Mucosa of descending colon (tissue), 3 donors: ENCODE data around the gene MFSD6. TPM values are rescaled to one million over a fixed set of nuclear protein-coding genes. Genes with fewer than 3 reads are reported as not detected.

Experiments
- ATAC-seq: fragments of 200-7000 bp; cut with Tn5 transposase; one replicate; pipeline ENCODE4 v1.9.1; 2020; ENCODE audit warnings: mild to moderate bottlenecking, moderate library complexity
- DNase-seq, 3 donors: peaks; one replicate each; pipeline ENCODE4 v3.0.0-alpha.2; 2020
- H3K36me3 ChIP-seq: fragments of 200-600 bp; one replicate; pipeline ENCODE4 v1.8.0; 2021; ENCODE audit warnings: low read depth, mild to moderate bottlenecking
- H3K4me1 ChIP-seq: fragments of 200-600 bp; one replicate; pipeline ENCODE4 v1.8.0; 2021; ENCODE audit warnings: low read depth, mild to moderate bottlenecking
- H3K4me3 ChIP-seq: fragments of 200-600 bp; one replicate; pipeline ENCODE4 v1.8.0; 2021; ENCODE audit warnings: mild to moderate bottlenecking
- H3K9me3 ChIP-seq: fragments of 200-600 bp; one replicate; pipeline ENCODE4 v1.8.0; 2021; ENCODE audit warnings: mild to moderate bottlenecking
- intact Hi-C, 2 donors: fragments of 100-400 bp; cut with DNase I in 1 of 2; cut with micrococcal nuclease in 1 of 2; formaldehyde crosslinking; loops; one replicate each; pipeline versions ENCODE4 v1.11.0 to v1.11.1; 2022; cut with DNase I, micrococcal nuclease
- total RNA-seq, 3 donors: library from RNA; stranded (reverse); fragmentation: NEBNext Ultra II Directional in 2 of 3; extraction: Animal tissue kit (Norgen Biotek cat#: 25700) in 2 of 3; gene quantifications; one replicate each; pipeline versions ENCODE4 v1.2.1 to v1.2.4, GENCODE V29; 2021 to 2023
- TF ChIP-seq, protein P1 (sequence below): fragments of 200-600 bp; IDR thresholded peaks from one replicate; pipeline ENCODE4 v1.8.0; 2022; ENCODE audit warnings: antibody characterized with exemption, mild to moderate bottlenecking
- donor health status: DM: no; HTN: no; CAD: no; lungs with moderate emphysema.
- donor health status: DM: no; HTN: no; CAD: no.
- donor health status: DM: no; HTN: yes; CAD: no.

MFSD6 gene
- total RNA-seq, 3 donors from 2014 or later, result 58.4 to 73.2 (median 64.1) TPM

DNA sequence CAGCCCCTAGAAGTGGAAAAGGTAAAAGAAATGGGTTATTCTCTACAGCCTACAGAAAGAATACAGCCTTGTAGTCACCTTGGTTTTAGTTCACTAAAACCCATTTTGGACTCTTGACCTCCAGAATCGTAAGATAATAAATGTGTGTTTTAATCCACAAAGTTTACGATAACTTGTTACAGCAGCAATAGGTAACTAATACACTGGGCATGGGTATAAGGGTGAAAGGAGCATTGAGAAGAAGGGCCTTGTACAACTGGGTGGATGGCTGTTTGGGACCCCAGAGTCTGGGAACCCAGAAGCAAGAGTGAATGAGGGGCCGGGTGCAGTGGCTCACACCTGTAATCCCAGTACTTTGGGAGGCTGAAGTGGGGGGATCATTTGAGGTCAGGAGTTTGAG, 2.2 kb upstream of the MFSD6 start:
- intact Hi-C loops, result no loop called here
- Histone ChIP-seq H3K4me1 (peaks cover 21% of the 10 kb centered on the region), H3K4me3 (no peak overlapping the region), H3K36me3 (no peaks in the 10 kb centered on the region), H3K9me3 (no peaks in the 10 kb centered on the region)
- no peak for ATAC-seq
- TF ChIP-seq, protein P1, sequence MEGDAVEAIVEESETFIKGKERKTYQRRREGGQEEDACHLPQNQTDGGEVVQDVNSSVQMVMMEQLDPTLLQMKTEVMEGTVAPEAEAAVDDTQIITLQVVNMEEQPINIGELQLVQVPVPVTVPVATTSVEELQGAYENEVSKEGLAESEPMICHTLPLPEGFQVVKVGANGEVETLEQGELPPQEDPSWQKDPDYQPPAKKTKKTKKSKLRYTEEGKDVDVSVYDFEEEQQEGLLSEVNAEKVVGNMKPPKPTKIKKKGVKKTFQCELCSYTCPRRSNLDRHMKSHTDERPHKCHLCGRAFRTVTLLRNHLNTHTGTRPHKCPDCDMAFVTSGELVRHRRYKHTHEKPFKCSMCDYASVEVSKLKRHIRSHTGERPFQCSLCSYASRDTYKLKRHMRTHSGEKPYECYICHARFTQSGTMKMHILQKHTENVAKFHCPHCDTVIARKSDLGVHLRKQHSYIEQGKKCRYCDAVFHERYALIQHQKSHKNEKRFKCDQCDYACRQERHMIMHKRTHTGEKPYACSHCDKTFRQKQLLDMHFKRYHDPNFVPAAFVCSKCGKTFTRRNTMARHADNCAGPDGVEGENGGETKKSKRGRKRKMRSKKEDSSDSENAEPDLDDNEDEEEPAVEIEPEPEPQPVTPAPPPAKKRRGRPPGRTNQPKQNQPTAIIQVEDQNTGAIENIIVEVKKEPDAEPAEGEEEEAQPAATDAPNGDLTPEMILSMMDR, result no peak
- DNase-seq, result no peak

DNA sequence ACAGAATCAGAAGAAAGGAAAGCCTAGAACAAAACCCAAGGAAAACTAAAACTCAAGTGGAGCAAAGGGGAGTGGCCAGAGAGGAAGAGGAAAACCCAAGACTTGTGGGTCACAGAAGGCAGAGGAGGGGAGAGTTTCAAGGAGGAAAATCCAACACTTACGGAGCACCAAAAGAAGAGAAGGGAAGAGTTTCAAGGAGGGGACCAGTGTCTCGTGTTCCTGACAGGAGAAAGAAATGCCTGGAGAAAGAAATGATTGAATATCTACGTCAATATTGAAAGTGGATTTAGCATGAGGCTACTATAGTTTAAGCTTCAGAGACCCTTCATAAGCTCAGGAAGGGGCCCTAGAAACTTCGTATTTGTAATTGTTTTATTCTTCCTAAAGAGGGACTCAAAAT, 1.4 kb upstream of the MFSD6 start:
- Histone ChIP-seq H3K4me1 (peaks cover 24% of the 10 kb centered on the region), H3K4me3 (no peak overlapping the region), H3K36me3 (no peaks in the 10 kb centered on the region), H3K9me3 (no peaks in the 10 kb centered on the region)
- ATAC-seq (no peak), DNase-seq (no peak)
- TF ChIP-seq, protein P1, result no peak
- intact Hi-C loops, result no loop called here

DNA sequence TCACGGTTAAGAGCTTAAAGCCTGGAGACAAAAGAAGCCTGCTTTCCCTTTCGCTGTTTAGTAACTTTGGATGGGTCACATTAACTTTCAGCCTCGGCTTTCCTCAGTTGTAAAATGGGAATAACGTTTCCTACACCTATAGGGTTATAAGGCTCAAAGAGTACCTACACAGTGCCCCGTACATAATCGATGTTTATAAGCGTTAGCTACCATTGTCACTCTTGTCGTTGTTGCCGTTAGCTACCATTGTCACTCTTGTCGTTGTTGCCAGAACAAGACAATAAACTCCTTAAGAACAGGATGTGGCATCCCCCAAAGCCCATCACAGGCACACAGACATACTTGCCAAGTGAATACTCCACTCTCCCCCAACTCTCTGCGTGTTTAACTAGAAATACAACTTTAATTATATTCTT, 901 bp upstream of the MFSD6 start:
- no peaks in the 10 kb centered on the region for H3K9me3 ChIP-seq
- peak overlapping the region; percentile 74 for H3K4me3 ChIP-seq
- intact Hi-C loops, result no loop called here
- TF ChIP-seq, protein P1, result no peak
- ATAC-seq (peak; percentile 3), DNase-seq (peak in 1 of 3 donors; percentile 28)
- no peaks in the 10 kb centered on the region for H3K36me3 ChIP-seq
- peaks cover 24% of the 10 kb centered on the region for H3K4me1 ChIP-seq

DNA sequence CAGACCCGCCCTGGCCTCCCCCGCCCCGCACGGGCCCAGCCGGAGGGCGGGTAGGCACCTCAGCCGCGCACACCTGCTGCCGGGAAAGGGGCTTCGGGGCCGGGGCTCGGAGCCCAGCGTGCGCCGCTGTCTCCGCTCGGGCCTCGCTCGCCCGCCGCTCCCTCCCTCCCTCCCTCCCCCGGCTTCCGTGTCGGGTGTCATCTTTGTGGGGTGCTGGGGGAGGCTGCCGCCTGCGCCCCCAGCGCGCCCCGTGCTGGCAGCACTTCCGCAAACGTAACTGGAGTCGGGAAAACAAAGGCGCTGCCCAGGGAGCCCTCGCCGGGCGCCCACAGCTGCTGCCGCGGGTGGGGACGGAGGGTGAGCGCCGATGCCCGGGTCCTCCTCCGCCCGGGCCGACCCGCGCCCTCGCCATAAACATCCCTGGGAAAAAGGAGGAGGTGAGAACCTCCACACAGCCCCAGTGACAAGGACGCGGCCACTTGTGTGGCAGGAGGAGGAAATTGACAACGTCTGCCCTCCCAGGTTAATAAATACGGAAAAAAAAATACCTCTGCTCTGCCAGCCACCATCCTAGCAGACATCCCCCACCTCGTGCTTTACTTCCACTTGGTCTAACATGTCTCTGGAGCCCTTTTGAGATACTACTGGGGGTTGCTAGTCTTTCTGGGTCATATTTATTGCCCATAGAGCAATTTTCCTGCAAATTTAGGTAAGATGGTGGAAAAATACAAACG, 550 bp downstream of the MFSD6 start:
- Histone ChIP-seq H3K9me3 (no peaks in the 10 kb centered on the region), H3K36me3 (no peaks in the 10 kb centered on the region), H3K4me3 (peak overlapping the region; percentile 74), H3K4me1 (peaks cover 24% of the 10 kb centered on the region)
- intact Hi-C loops, result no loop called here
- DNase-seq (peak; percentile 75 to 85 (median 83)), ATAC-seq (peak; percentile 66)
- TF ChIP-seq, protein P1, result no peak

DNA sequence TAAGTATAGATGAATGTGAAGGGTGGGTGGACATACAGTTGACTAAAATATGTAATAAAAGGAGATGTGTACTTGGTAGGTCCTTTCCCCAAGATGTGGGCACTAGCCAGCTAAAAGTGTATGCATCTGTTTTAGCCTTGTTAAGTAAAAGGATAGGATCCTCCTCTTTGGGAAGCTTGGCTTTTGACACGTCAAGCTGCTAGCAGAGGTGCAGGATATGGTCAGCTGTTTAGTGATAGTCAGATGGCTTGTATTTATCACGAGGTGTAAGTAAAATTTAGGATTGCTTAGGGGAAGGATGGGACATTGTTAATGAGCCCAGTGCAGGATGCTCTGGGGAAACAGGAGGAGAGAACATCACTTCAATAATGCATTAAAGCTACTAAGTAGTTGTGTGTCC, 1.5 kb downstream of the MFSD6 start:
- ATAC-seq (no peak), DNase-seq (no peak)
- no peaks in the 10 kb centered on the region for H3K36me3 ChIP-seq
- TF ChIP-seq, protein P1, result no peak
- H3K9me3 ChIP-seq, result no peaks in the 10 kb centered on the region
- peaks cover 19% of the 10 kb centered on the region for H3K4me1 ChIP-seq
- H3K4me3 ChIP-seq, result no peak overlapping the region
- intact Hi-C loops, result no loop called here
